ENCODE measurements around the gene ZNF81.
"Not testable (repeated sequence)": the region's sequence is repeated elsewhere in the genome, so short reads cannot be mapped to it uniquely, and the experiment has no call there.

ZNF81 gene

DNA sequence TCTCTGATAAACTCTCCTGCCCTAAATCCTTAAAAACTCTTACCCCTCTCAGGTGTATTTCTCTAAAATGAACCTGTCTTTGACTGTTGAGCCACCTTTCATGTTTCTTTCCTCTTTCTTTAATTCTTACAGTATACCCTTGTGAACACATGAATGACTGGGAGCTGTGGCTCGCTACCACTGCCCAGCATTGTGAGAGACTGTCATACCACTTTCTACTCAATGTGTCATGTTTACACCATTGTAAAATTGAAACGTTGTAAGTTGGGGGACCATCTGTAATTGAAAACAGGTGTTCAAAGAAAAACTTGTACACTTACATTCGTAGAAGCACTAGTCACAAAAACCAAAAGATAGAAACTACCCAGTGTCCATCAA is 100.2 kb downstream of the ZNF81 start:
- DNase-seq = no peak

DNA sequence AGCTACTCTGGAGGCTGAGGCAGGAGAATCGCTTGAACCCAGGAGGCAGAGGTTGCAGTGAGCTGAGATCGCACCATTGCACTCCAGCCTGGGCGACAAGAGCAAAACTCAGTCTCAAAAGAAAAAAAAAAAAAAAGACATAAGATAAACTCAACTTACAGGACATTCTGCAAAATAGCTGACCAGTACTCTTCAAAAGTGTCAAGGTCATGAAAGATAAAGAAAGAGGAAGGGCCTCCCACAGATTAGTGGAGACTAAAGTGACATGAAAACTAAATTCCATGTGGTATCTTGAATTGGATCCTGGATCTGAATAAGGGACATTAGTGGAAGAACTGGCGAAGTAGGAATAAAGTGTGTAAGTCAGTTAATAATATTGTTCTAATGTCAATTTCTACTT is 103.7 kb downstream of the ZNF81 start:
- no peak for DNase-seq

DNA sequence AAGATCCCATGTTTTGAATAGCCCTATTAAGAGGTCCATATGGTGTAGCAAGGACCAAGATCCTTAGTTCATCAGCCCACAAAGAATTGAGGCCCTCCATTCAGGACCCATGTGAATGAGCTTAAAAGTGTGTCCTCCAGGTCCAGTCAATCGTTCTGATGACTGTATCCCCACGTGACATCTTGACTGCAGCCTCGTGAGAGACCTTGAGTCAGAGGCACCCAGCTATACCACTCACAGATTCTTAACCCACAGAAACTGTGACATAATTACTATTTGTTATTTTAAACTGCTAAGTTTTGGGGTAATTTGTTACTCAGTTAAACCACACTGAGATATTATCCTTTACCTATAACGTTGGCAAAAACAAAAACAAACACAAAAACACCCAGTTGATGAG is 104.7 kb downstream of the ZNF81 start:
- DNase-seq = no peak

DNA sequence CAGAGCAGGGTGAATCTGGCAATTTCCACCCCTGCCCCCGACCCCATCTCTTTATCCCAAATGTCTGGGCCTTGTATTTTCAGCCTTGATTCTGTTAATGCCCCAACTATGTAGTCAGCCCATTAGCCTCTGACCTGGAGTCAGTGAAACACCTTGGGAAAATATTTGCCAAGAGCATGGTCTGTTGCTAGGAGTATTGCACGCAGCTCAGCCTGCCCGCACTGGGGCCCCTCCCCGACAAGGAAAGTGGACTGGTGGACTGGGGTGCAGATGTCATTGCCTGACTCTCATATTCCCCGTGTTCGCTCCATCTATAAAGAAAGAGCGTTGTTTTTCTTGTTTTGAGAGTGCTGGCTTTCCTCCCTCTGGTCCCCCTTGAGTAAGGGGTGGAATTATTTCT is 118.6 kb downstream of the ZNF81 start:
- not testable (repeated sequence) for DNase-seq

DNA sequence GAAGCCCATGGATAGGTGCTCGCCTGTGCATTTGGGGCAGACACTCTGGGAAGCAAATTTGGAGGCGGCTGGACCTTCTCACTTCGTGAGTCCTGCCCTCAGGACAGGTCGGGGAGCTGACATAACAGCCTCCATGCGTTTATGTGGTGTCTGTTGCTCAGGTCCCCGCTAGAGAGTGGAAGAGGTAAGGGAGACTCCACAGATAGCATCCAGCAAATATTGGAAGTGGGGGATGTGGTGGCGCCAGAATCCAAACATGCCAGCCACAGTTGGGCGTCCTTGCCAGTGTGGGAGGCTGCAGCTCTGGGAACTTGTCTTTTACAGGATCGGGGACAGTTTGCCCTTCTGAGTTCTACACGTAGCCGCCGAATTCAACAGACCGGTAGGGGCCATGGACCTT is 119.3 kb downstream of the ZNF81 start:
- DNase-seq = no peak

DNA sequence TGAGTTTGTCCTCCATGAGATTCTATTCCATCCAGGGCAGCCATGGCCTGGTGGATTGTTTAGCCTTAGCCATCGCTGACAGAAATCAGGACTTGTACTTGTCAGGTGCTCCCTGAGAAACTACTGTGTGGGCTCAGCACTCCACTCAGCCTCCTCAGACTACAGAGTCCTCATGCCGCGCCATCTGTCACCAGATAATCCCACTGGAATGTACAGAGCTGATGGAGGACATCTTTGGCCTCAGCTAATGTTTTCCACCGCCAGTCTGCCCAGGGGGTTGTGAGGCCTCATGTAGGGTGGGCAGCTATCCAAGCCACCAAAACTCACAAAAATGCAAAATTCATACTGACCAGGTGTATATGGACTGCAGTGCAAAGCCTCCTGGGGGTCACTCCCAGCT is 121.5 kb downstream of the ZNF81 start:
- not testable (repeated sequence) for DNase-seq

DNA sequence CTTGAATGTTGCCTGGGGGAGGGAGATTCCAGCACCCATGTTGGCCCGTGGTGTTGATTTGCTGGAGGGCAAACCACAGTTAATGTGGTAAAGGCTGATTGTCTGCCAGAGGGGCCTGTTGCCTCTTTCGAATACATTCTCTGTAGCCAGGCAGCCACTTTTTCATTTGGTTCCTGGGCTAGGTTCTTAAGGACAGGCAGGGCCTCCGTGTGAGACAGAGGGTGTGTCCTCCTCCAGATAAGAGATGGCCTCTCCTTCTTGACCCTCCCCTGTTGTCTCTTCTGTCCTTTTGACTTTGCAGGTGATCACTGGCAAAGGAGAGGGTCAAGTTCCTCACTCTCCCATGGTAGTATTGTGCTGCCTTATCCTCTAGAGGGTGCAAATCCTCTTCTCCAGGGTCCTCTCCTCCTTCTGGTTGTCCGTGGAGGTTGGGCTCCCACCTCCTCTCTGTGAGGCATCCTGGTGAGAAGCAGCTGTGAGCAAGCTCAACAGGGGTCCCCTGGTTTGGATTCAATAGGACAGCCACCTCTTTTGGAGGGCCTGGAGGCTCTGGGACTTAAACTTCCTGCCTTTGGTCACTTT is 122.2 kb downstream of the ZNF81 start:
- DNase-seq = no peak

DNA sequence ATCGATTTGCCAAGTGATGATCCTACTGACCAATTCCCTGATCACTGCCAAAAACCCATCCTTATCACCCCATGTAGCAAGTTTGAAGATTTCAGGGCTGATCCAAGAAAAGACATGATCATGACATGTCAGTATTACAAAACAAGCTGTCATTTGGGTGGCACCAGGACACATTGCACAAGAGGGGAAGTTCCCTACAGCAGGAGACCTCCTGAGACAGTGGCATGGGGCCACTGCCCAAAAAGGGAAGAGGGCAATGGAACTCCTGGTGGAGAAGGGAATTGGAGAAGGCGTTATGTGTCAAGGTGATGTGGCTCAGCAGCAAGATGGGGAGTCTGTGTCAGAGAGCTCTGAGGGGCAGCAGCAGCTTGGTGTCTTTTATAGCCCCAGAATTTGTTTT is 123.7 kb downstream of the ZNF81 start:
- DNase-seq = no peak

DNA sequence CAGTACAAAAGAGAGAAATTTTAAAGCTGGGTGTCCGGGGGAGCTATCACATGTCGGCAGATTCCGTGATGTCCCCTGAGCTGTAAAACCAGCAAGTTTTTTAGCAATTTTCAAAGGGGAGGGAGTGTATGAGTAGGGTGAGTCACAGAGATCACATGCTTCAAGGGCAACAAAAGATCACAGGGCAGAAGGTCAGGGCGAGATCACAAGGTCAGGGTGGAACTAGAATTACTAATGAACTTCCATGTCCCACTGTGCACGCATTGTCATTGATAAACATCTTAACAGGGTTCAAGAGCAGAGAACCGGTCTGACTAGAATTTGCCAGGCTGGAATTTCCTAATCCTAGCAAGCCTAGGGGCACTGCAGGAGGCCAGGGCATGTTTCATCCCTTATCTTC is 125.1 kb downstream of the ZNF81 start:
- DNase-seq = not testable (repeated sequence)

DNA sequence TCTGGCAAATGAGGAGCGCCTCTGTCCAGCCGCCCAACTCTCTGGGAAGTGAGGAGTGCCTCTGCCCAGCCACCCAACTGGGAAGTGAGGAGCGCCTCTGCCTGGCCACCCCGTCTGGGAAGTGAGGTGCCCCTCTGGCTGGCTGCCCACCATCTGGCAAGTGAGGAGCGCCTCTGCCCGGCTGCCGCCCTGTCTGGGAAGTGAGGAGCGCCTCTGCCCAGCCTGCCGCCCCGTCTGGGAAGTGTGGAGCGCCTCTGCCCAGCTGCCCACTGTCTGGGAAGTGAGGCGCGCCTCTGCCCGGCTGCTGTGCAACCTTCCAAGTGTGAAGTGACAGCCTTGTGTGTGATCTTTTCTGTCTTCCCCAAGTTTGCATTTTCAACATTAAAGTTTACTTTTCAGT is 128.8 kb downstream of the ZNF81 start:
- DNase-seq = not testable (repeated sequence)
